Measurements from ENCODE around the gene SAMD4A.
A peak's percentile ranks its signal among the peaks of the same experiment; 100 is the strongest.

SAMD4A gene

GRCh38 chr14:54681811-54682261, 114.9 kb downstream of the SAMD4A start:
- H3K27me3 Mint-ChIP-seq, result peaks cover 17% of the 10 kb centered on the region
- no peak for DNase-seq

DNA sequence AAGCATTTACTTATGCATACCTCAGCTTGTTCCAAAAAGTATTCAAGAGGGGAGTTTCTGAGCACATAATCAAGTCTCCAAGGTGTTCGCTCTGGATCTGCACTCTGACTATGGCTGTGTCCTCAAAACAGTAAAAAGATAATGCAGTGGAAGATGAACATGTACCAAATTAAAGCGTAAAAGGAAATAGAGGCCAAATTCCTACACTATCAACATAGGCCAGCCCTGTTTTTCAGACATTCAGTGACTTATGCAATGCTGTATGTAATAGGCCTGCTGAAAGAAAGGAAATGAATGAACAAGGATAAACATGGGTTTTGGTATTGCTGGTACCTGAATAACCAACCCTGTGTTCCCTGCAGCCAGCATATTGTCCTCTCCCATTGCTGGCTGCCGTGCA, 115.7 kb downstream of the SAMD4A start:
- DNase-seq, result no peak
- Mint-ChIP-seq H3K27ac (no peak overlapping the region), H3K4me3 (no peak overlapping the region), H3K4me1 (ENCODE audit: low read depth) (peaks cover 13% of the 10 kb centered on the region), H3K9me3 (peaks cover 3% of the 10 kb centered on the region), H3K36me3 (ENCODE audit: low read depth) (peaks cover 2% of the 10 kb centered on the region), H3K27me3 (peaks cover 20% of the 10 kb centered on the region)

More at GRCh38 chr14:54681811-54682261, 114.9 kb downstream of the SAMD4A start:
- Mint-ChIP-seq H3K4me3 (no peak overlapping the region), H3K4me1 (ENCODE audit: low read depth) (peaks cover 17% of the 10 kb centered on the region), H3K9me3 (peaks cover 3% of the 10 kb centered on the region), H3K27ac (no peak overlapping the region), H3K36me3 (ENCODE audit: low read depth) (peaks cover 2% of the 10 kb centered on the region)

DNA sequence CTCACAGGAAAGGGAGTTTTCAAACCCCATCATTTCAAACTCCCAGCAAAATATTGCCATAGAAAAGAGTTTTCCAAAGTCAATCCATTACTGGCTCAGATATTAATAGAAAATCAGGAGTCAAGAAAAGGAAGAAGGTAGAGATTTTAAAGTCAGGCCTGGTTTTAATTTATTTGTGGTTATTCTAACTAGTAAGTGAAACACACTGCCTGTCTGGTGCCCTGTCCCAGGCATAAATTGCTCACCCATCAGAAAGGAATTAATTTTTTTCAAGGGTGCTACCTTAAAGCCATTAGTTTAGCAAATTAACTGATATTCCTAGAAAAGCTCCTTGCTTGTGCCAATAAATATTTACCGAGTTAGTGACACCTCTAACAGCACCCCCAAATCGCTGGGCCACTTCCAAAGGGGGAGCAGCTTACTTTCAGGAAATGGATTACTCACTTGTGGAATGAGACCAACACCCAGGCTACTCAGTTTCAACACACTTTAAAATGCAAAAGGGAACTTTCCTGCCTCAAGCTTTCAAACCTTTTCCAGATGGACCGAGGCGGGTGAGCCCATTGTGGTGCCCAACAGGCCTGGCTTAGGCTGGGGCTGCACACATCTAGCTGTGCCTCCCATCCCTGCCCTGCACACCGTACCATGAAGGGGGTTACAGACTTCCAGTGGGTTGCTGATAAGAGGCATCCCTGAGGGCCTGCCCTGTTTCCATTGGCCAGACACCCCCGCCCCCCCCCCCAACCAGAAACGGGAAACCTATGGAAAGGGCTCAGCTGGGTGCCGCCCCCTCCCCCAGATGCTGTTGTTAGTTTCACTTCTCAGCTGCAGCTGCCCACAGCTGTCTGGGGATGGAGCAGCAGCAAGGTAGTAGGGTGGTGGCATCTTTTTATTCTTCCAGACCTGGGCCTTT, 117.2 kb downstream of the SAMD4A start:
- Mint-ChIP-seq H3K27me3 (peaks cover 23% of the 10 kb centered on the region), H3K4me3 (no peak overlapping the region), H3K27ac (no peak overlapping the region), H3K9me3 (peaks cover 3% of the 10 kb centered on the region), H3K4me1 (ENCODE audit: low read depth) (peaks cover 23% of the 10 kb centered on the region), H3K36me3 (ENCODE audit: low read depth) (peaks cover 2% of the 10 kb centered on the region)
- no peak for DNase-seq

DNA sequence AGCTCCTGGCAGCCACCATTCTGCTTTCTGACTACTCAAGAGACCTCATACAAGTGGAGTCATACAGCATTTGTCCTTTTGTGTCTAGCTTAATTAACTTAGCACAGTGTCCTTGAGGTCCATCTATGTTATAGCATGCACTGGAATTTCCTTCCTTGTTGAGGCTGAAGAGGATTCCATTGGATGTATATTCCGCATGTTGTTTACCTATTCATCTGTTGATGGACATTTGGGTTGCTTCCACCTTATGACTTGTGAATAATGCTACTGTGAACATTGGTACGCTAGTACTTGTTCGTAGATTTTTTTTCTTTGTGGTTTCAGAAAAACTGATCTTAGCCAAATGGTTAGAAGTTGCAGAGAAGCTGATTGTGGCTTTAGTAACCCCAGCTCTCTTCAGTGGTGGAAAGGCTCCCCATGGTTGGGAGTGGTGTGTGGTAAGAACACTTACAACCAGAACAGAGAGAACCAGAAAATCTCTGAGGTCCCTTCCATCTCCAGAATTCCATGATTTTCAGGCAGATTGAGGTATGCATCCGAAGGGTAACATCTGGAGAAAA, 118.4 kb downstream of the SAMD4A start:
- H3K27ac Mint-ChIP-seq, result no peak overlapping the region
- peaks cover 3% of the 10 kb centered on the region for H3K9me3 Mint-ChIP-seq
- H3K36me3 Mint-ChIP-seq (ENCODE audit: low read depth), result peaks cover 2% of the 10 kb centered on the region
- peaks cover 28% of the 10 kb centered on the region for H3K4me1 Mint-ChIP-seq (ENCODE audit: low read depth)
- no peak overlapping the region for H3K4me3 Mint-ChIP-seq
- peaks cover 23% of the 10 kb centered on the region for H3K27me3 Mint-ChIP-seq
- no peak for DNase-seq

DNA sequence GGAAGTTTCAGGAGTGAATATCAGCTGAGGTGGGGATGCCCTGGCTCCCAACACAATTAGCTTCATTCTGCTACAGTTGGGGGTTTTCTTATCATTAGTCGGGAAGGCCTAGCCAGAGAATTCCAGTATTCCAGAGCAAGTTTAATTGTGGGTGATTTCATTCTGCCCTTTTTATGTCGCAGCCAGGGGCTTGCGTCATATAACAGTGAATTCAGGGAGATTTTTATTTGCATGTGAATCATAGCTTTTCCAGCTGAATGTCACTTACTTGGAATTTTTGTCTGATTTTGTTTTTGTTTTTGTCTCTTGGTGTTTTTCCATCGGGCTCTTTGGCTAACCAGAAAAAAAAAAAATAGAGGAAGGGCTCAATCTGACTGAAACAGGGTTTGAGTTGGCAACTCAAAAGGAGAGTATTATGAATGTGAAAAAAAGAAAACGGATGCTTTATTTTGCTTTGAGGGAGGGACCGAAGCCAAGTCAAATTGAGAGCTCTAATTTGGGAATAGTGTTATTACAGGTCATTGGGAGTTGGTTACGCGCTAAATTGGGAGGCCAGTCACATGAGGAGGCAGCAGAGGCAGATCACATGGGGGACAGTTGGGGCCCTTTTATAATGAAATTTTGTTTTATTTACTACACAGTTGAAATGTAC, 119.4 kb downstream of the SAMD4A start:
- Mint-ChIP-seq H3K27ac (no peak overlapping the region), H3K4me3 (no peak overlapping the region), H3K27me3 (peaks cover 23% of the 10 kb centered on the region), H3K9me3 (peaks cover 3% of the 10 kb centered on the region), H3K36me3 (ENCODE audit: low read depth) (peaks cover 2% of the 10 kb centered on the region), H3K4me1 (ENCODE audit: low read depth) (peaks cover 31% of the 10 kb centered on the region)
- DNase-seq, result no peak

DNA sequence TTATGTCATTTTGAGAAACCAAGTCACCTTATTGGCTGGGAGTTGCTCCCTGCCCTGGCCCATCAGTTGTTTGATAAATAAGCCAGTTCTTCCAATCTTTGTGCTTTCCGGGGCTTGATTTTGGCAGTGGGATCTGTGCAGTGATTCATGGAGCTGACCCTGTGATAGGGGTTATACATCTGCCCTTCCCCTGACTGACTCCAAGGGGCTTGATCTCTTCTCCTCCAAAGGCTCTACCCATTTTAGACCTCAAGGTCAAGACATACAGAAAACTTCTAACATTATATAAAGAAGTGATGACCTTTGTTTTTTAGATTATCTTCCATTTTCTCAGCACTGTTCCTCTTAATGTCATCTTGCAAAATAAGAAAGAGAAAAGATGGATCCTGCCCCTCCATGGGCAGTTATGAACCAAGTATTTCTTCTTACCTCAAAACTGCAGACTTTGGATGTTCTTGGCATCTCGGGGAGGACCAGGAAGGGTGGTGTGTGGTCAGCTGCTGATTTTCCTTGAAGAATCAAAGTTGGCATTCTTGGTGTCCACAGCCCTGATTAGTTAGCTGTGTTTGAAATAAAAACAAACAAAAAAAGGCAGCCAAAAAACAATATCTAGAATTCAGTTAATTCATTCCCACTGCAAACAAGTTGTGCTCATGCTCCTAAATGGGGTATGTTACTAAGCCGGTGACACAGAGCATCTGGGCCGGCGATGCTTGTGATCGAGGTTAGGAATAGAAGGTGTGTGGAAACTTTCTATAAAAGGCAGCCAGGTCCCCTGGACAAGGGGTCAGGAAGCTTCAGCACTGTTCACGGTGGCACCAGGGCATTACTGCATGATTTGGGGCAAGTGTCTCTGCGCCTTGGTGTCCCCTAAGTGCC, 120.2 kb downstream of the SAMD4A start:
- no peak for DNase-seq
- H3K9me3 Mint-ChIP-seq, result peaks cover 3% of the 10 kb centered on the region
- peaks cover 23% of the 10 kb centered on the region for H3K27me3 Mint-ChIP-seq
- peaks cover 2% of the 10 kb centered on the region for H3K36me3 Mint-ChIP-seq (ENCODE audit: low read depth)
- no peak overlapping the region for H3K27ac Mint-ChIP-seq
- no peak overlapping the region for H3K4me3 Mint-ChIP-seq
- H3K4me1 Mint-ChIP-seq (ENCODE audit: low read depth), result peaks cover 31% of the 10 kb centered on the region

GRCh38 chr14:54687750-54688119, 120.8 kb downstream of the SAMD4A start:
- H3K9me3 Mint-ChIP-seq, result peaks cover 3% of the 10 kb centered on the region
- no peak overlapping the region for H3K4me3 Mint-ChIP-seq
- DNase-seq, result no peak
- H3K27ac Mint-ChIP-seq, result no peak overlapping the region
- H3K27me3 Mint-ChIP-seq, result peaks cover 23% of the 10 kb centered on the region
- H3K36me3 Mint-ChIP-seq (ENCODE audit: low read depth), result peaks cover 2% of the 10 kb centered on the region
- H3K4me1 Mint-ChIP-seq (ENCODE audit: low read depth), result peaks cover 33% of the 10 kb centered on the region

DNA sequence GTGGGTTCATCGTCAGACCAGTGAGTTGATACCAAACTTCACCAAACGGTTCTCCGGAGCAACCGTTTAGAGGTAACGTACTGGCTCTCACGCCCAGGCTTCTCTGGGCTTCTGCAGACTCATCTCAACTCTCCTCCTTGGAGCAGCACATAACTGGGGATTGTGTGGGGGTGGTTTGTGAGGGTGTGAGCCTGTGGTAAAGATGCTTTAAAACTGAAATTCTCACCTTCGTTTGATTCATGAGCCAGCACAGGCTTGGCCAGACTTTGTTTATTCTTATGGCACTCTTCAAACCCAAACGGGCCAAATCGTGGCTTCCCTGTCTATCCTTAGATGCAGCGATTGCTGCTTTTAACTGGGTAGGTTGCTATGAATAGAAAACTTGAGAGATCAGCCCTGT, 121.3 kb downstream of the SAMD4A start:
- peaks cover 2% of the 10 kb centered on the region for H3K36me3 Mint-ChIP-seq (ENCODE audit: low read depth)
- no peak overlapping the region for H3K4me3 Mint-ChIP-seq
- peaks cover 25% of the 10 kb centered on the region for H3K27me3 Mint-ChIP-seq
- H3K27ac Mint-ChIP-seq, result no peak overlapping the region
- no peak for DNase-seq
- H3K9me3 Mint-ChIP-seq, result peaks cover 3% of the 10 kb centered on the region
- peaks cover 33% of the 10 kb centered on the region for H3K4me1 Mint-ChIP-seq (ENCODE audit: low read depth)

- H3K27me3 Mint-ChIP-seq, result peaks cover 42% of the 10 kb centered on the region
- peaks cover 2% of the 10 kb centered on the region for H3K36me3 Mint-ChIP-seq (ENCODE audit: low read depth)
- no peak overlapping the region for H3K4me3 Mint-ChIP-seq
- peaks cover 3% of the 10 kb centered on the region for H3K9me3 Mint-ChIP-seq
- DNase-seq, result no peak
- H3K4me1 Mint-ChIP-seq (ENCODE audit: low read depth), result peaks cover 31% of the 10 kb centered on the region
- no peak overlapping the region for H3K27ac Mint-ChIP-seq
Measured at GRCh38 chr14:54689928-54690327, 123.0 kb downstream of the SAMD4A start.

GRCh38 chr14:54690887-54691286, 124.0 kb downstream of the SAMD4A start:
- H3K27ac Mint-ChIP-seq, result no peak overlapping the region
- no peaks in the 10 kb centered on the region for H3K36me3 Mint-ChIP-seq (ENCODE audit: low read depth)
- peaks cover 22% of the 10 kb centered on the region for H3K4me1 Mint-ChIP-seq (ENCODE audit: low read depth)
- peaks cover 39% of the 10 kb centered on the region for H3K27me3 Mint-ChIP-seq
- no peaks in the 10 kb centered on the region for H3K9me3 Mint-ChIP-seq
- H3K4me3 Mint-ChIP-seq, result no peak overlapping the region
- no peak for DNase-seq

GRCh38 chr14:54691525-54692283, 124.8 kb downstream of the SAMD4A start:
- H3K9me3 Mint-ChIP-seq, result no peaks in the 10 kb centered on the region
- no peak overlapping the region for H3K27ac Mint-ChIP-seq
- DNase-seq, result peak; percentile 63
- peaks cover 33% of the 10 kb centered on the region for H3K27me3 Mint-ChIP-seq
- H3K4me1 Mint-ChIP-seq (ENCODE audit: low read depth), result peaks cover 22% of the 10 kb centered on the region
- H3K4me3 Mint-ChIP-seq, result no peak overlapping the region
- no peaks in the 10 kb centered on the region for H3K36me3 Mint-ChIP-seq (ENCODE audit: low read depth)

GRCh38 chr14:54692284-54692772, 125.4 kb downstream of the SAMD4A start:
- Mint-ChIP-seq H3K36me3 (ENCODE audit: low read depth) (no peaks in the 10 kb centered on the region), H3K9me3 (no peaks in the 10 kb centered on the region), H3K27ac (no peak overlapping the region), H3K27me3 (peaks cover 28% of the 10 kb centered on the region), H3K4me1 (ENCODE audit: low read depth) (peaks cover 22% of the 10 kb centered on the region), H3K4me3 (no peak overlapping the region)
- no peak for DNase-seq

DNA sequence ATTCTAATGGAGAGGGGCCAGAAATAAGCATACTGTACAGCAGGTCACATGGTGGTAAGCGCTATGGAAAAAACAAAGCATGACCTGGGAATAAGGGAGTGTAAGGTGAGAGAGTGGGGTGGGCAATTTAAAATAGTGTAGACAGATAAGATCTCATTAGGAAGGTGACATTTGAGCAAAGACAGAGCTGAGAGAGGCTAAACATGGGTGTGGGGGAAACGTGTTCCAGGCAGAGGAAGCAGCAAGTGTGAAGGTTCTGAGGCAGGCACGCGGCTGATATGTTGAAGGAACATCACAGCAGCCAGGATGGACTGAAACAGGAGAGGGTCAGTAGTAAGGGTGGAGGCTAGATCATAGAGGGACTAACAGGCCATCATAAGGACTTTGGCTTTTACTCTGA, 126.8 kb downstream of the SAMD4A start:
- Mint-ChIP-seq H3K4me3 (no peak overlapping the region), H3K27ac (no peak overlapping the region), H3K36me3 (ENCODE audit: low read depth) (no peaks in the 10 kb centered on the region), H3K9me3 (no peaks in the 10 kb centered on the region), H3K4me1 (ENCODE audit: low read depth) (peaks cover 10% of the 10 kb centered on the region), H3K27me3 (peaks cover 30% of the 10 kb centered on the region)
- no peak for DNase-seq

Measured in activated T-cell treated with anti-CD3 and anti-CD28 coated beads, Interleukin-2, amount 50 U/mL, for 24 hours (primary cell).